Activated effector memory CD4-positive, alpha-beta T cell treated with Interleukin-2 at 50 U/mL for 16 hours (primary cell): ENCODE measurements around the gene LRRC4.

Experiments used
- DNase-seq: peaks from one replicate; pipeline ENCODE4 v3.0.0-alpha.2; 2020

LRRC4 gene

DNA sequence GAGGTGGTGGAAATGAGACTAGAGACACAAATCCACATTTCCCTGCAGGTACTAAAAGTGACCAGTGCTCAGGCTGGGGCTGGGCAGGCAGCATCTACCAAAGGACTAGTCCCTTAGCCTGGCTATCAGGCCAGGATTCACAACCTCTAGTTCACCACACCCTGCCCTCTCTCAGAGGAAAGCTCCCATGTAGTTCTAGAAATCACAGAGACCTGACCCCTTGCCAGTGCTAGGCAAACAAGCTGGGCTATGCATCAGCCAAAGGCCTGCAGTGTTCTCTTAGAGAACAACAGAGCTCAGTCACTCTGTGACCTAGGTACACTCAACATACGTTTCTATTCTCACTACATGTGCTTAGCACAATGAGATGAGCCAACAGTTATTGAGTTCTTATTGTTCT, 26.7 kb upstream of the LRRC4 start:
- no peak for DNase-seq

DNA sequence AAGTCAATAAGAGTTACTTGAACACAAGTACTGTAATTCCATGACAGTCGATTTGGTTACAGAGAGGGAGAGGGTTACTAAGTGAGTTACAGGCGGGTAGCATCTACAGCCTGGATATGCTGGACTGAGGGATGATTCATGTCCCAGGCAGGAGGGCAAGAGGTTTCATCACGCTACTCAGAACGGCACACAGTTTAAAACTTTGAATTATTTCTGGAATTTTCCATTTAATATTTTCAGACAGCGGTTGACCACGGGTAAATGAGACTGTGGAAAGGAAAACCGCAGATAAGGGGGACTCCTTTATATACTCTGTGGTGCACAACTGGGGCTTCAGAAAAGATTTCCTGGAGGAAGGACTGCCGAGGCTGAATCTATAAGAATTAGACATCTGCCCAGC, 25.7 kb upstream of the LRRC4 start:
- DNase-seq, result no peak

DNA sequence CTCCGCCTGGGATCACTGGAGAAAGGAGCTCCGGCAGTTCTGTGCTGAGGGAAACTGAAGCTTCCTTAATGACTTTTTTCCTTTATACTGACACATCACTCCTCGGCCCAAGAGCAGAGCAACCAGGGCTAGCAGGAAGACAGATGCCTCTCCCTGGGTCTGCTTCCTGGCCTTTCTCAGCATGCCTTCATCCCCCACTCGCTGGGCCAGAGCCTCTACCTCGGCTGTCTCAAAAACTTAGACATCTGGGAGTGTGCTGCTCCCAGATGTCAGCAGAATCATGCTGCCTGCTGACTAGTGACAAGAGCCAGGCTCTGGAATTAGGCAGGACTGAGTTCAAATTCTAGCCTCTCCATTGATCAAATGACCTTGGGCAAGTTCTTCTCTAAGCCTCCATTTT, 24.4 kb upstream of the LRRC4 start:
- no peak for DNase-seq

DNA sequence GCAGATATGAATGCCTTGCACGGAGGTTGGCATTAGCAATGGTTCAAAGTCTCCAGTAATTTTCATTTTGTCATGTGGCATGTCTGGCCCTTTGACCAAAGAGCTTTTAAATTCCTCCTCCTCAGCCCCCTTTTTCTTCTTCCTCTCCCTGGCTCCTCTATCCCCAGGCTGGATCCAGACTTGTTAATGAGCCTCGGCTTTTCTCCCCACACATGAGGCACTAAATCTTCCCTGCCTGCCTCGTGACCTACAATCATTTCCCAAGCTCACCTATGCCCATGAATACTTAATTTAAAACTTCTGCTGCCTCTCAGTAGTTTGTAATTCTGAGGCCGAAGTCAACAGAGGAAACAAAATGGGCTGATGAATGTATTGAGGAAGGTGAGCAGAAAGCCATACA, 23.3 kb upstream of the LRRC4 start:
- no peak for DNase-seq

DNA sequence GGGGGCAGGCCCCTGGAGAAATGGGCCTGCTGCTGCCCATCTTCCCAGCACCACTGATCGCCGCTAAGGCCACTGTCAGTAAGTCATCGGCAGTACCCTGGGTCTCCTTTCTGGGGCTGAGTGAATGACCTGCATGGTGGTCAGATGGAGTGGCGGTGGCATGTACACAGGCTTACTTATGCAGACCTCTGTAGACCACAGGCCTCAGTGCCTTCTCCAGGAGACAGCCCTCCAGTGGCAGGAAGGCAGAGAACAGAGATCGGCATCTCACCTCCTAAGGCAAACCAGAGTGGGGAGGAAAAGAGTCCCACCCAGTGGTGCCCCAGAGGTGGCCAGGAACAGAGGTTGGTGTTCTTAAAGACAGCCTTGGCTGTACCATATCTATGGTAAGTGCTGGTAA, 22.8 kb upstream of the LRRC4 start:
- DNase-seq, result no peak

DNA sequence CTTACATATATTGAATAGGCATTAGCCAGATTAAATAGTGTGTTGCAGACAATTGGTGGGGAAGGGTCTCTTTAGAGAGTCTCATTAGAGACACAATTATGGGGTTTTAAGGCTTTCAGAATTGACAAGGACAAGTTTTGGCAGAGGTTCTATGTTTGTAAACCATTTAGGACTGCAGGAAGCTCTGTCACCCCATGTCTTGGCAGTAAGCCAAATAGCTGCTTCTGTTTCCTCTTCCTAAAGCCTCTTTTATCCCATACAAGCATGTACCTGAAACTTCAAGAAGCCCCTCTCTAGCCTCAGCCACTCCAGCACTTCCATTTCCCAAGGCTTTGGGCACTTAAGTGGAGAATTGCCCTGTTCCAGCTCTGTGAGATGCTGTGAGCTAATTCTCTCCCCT, 21.8 kb upstream of the LRRC4 start:
- no peak for DNase-seq

DNA sequence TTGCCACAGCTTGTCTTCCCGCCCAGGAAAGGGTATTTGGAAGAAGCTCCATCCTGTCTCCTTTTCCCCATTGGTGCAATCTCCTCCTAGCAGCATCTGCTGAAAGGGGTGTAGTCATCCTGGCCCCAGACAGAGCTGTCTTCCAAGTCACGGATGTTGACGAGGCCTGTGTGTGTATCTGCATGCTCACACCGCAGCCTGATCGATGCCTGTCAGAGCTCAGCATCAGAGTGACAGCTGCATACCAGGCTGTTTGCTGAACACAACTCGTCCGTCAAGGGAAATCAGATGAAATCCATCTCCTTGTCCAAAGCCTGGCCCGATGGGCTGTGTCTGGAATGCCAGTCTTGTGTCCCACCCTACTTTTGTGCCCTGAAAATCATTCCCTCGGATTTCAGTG, 21.2 kb upstream of the LRRC4 start:
- no peak for DNase-seq

DNA sequence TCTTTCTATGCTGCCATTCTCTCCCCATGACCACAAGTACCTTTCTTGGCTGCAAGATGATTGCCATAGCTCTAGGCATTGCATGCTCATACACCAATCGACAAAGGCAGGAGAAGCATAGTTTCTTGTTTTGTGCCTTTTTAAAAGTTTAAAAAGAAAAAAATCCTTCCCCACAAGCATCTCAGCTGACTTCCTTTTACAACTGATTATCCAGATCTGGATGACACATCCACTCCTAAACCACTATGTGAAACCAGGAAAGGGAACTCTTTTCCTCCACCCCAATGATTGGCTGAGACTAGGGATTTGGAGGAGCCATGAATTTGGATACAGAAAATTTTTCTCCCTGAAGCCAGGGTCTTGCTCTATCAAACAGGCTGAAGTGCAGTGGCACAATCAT, 14.5 kb upstream of the LRRC4 start:
- no peak for DNase-seq

DNA sequence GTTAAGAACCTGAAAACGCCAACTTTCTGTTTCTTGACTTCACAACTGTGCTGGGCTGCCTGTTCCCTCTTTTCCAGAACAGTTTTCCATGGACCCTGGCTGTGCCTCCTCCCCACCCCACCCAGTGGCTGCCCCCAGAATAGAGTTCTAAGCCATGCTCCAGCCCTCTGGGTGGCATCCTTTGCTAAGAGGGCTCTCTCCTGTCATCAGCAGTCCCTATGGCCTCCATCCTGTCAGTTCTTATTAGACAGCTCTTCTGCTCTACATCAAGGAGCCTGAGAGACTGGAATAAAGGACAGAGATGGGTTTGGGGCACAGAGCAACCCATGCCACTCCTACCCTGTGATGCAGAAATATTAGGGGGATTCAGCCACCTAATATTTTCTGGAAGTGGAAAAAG, 13.9 kb upstream of the LRRC4 start:
- DNase-seq, result no peak

DNA sequence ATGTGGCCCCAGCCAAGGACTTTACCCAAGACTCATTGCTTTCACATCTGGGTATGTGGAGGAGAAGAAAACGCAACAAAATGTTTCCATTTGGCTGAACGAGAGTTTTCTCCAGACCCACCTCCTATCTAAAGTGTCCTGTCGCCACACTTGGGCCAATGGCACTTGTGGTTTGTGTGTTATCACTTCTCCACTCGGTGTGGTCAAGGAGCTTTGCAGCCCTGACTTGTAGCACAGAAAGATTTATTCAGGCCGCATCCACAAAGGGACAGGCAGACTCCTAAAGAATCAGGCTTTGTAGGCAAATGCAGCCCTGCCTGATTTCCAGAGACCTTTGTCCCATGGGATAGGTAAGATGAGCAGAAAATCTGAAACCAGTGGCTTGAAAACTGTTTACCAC, 12.8 kb upstream of the LRRC4 start:
- no peak for DNase-seq

DNA sequence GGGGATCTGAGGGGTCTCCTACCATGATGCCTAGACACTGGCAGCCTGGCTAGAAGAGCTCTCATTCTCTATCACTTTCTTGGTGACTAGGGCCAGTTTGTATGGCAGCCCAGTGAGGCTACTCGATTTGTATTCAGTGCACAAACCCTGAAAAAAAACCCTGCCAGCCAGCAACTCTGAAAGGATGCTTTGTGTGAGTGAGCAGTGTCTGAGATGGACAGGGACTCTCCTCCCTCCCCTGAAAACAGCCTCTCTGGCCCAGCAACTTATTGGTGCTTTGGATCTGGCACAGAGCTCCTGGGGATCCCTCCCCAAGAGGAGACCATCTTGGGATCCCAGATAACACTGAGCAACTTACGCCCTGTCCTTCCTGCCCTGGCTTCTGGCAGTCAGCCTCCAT, 10.8 kb upstream of the LRRC4 start:
- DNase-seq, result no peak

DNA sequence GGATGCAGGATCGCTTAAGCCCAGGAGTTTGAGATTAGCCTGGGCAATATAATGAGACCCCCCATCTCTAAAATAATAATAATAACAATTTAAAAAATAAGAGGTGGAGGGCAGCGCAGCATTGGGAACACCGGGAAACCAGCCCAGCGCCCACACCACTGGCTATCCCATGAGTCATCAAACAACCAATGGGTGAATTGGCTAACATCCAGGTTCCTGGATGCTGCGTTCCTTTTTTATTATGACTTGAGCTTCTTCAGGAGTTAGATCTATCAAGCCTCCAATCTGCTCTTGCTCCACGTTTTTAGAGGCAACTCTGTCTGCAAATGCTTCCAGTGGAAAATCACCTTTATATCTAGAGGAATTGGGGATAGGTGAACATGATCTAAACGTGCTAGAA, 10.0 kb upstream of the LRRC4 start:
- no peak for DNase-seq

DNA sequence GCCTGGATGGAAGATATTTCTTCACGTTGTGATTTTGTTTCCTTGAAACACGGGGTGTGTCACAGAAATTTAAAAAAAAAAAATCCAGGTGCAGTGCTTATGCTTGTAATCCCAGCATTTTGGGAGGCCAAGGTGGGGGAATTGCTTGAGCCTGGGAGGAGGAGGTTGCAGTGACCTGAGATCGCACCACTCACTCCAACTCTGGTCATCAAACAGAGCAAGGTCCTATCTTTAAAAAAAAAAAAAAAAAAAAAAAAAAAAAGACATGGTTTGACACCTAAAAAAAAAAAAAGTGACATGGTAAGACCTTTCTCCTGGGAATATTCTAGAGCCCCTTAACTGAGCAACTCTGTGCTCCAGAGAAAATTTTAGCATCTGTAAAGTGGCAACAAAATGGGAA, 9.0 kb upstream of the LRRC4 start:
- DNase-seq, result no peak

DNA sequence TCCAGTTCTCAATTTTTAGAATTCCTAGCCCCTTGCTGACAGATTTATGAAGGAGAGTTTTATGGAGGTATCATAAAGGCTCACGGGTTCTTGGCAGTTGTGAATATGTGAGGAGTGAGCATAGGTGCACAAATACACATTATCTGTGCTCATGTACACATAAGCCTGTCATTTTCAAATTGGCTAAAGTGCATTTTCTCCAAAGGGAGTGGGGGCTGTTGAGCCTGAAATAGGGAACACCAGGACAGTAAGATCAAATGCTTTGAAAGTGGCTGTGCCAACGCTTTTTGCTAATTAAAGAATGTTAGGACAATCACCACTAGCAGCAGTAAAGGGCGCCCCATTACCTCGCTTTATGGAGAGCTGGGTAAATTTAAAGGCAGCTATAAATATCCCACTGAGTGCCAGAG, 8.3 kb upstream of the LRRC4 start:
- DNase-seq, result no peak

DNA sequence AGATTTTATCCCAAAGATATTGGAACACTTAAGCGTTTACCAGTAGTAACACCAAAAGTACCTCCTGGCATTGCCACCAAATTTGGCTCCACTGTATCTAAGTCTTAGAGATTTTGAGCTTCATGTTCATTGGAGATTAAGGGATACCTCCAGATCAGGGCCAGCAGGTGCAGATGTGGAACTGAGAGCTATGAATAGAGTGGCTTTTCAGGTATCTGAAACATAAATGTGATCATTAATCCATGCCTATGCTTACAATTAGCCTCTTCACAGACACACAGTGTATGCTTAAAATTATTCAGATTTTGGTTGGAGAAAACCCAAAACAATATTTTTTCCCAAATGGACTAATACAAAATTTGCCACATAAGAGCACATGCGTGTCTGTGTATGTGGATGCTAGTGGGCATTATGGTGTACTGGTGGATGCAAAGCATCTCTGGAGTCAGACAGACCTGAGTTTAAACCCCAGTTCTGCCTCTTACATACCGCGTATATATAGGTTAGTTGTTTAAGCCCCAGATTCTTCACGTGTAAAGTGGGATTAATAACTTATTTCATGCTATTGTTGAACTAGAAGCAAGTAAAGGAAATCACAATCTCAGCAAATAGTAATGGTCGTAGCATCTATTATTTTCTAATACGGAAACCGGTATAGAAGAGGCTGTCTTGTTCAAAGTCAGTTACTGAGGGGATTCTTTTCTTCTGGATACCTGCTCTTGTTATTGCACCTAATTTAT, 6.8 kb upstream of the LRRC4 start:
- DNase-seq, result no peak

DNA sequence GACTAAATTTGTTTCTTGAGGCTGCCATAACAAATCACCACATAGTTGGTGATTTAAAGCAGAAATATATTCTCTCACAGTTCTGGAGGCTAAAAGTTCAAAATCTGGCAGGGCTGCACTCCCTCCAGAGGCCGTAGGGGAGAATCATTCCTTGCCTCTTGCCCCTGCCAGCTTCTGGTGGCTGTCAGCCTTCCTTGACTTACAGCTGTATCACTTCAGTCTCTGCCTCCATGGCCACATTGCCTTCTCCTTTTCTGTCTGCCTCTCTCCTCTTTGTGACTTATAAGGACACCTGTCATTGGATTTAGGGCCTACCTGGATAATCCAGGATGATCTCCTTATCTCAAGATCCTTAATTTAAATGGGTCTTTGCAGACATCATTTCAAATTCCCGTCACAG, 5.8 kb upstream of the LRRC4 start:
- DNase-seq, result no peak

DNA sequence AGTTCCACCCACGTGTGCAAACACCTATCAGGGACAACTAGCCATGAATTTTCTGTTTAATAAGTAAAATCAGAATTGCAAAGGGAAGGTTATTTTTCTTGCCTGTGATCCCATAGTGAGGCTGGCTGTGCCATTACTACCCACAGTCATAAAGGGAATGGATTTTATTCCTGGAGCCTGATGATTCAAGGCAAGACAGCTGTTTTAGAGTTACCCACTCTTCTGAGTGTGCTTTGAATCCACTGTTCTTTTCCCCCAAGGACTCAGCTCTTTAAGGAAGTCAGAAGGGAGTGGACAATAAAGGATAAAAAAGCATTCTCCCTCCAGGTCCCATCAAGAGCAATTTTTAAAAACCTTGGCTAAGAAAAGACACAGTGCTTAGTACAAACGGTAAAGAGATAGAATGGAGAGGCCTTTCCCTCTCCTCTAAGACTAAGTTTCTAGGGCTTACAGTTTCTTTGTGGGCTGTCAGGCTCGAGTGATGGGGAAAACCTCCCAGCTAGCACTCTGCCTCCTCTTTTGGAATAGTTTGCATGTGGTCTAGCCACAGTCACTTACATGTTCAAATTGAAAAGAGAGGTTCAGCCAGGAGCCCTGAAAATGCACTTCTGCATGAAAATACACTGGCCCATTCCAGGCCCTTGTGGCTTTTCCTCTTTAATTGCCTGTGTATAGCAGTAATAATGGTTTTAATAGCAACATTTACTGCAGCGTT, 5.1 kb upstream of the LRRC4 start:
- no peak for DNase-seq

DNA sequence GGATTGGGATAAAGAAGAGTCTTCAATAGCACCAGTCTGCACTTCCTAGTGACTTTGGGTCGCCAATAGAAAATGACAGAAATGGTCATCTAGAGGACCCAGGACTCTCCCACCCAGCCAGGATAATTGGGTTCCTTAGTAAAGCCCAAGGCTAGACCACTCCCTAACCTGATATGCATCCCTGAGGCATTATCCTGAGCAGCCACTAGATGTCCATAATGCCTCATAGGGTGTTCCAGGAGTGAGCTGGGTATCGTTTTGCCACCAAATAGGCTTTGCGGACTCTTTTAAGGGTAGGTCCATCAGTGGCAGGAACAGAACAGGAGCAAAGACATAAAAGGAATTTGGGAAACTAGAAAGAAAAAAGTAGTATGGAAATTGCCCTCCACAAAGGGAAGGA, 4.5 kb upstream of the LRRC4 start:
- no peak for DNase-seq

DNA sequence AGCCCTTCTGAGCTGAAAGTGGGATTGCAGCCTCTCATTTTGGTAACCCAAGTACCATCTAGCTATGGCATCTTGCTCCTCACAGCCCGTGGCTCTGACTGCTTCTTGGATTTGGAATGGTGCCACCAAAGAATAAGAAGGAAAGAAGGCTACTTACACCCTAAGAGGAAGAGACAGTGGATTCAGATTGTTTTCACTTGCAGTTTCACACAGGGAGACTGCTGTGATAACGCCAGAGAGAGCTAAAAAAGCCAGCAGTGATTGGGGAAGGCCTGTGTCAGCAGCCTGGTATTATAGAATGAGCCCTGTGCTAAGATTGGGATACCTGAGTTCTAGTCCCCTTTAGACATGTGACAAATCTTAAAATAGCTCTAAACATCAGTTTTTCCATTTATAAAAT, 3.6 kb upstream of the LRRC4 start:
- DNase-seq, result no peak

DNA sequence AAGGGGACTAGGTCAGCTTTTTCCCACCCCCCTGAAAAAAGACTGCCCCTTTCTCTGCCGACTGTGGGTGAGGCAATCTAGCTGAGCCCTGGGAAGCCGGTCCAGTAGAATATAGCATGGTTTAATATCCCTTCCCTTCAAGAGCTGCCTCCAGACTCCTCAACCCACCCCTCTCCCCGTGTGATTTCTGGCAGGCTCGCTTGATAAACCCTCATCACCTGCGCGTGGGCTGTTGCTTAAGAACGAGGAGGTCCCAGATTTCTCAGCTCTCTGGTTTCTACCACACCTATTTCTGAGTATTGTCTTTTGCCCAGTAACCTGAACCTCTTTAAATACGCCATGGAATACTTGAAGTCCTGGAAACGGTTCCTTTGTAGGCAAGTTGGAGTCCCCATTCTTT, 2.0 kb upstream of the LRRC4 start:
- DNase-seq, result no peak

DNA sequence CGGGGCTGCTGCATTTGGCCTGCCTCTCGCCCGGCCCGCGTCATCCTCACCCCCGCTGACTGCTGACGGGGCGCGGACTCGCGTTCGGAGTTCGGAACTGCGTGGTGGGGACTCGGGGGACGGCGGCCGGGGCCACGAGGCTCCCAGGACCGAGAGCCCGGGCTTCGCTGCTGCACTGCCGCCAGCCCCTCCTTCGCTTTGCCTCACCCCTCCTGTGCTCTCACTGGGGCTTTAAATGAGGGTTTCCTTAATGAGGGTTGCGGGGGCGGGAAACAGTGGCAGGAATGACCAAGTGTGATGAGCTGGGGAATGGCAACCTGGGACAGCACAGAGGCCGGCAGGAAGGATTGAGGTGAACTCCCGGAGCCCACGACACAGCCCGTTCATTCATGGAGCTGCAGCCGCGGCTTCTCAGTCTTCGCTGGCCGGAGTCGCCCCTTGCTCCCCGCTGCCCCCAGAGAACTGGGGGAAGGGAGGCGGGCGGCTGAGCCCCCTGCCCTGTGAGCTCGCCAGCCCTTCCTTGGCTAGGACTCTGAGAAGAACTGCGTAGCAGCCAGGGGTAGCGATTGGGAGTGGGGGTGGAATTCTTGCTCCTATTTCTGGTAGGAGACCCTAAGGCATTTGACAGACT, 1.5 kb upstream of the LRRC4 start:
- DNase-seq, result no peak

DNA sequence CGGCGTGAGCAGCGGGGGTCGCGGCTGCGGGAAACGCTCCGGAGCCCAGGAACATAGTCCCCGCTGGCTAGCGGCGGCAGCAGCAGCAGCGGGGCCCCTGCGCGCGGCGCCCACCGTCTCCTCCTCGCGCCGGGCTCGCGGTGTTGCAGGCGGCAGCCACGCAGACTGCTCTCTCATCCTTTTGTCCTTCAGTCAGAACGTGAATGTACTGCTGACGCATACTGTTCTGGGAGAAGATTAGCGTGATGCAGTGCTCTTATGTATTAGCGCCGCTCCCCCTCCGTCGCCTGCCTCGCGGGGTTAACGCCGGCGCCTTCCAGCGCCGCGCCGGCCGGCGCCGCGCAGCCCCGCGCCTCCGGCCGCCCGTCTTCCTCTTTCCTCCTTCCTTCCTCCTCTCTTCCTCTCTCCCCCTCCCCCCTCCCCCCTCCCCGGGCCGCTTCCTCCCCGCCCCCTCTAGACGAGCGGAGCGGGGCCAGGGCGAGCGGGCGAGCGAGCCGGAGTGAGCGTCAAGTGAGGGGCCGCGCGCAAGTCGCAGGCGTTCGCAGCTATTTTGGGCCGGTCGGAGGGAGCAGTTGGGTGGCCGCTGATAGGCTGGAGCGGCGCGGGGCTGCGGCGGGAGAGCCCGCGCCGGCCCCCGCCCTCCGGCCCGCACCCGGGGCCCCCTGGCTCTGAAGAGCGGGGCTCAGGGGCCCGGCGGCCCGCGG, 816 bp upstream of the LRRC4 start:
- DNase-seq, result peak; percentile 16

DNA sequence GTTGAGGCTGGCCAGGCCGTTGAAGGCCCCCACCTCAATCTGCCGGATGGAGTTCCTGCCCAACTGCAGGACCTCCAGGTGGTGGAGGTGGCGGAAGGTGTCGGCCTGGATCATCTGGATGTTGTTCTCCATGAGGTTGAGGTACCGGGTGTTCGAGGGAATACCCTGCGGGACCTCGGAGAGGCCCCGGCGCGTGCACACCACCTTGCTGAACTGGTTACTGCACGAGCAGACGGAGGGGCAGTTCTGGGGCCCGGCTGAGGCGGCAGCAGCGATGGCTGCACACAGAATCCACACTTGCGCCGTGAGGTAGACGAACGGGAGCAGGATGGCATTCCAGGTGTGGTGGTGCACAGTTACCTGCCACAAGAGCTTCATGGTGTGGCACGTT, 979 bp downstream of the LRRC4 start:
- DNase-seq, result no peak
